Bone marrow (tissue), 2 donors: Measurements from ENCODE around the gene TMEM181.
"Not testable (repeated sequence)": the region's sequence is repeated elsewhere in the genome, so short reads cannot be mapped to it uniquely, and the experiment has no call there.

ENCODE experiments used
- DNase-seq, 2 donors: peaks; one replicate each; lab custom pipeline; 2025; lab: John Stamatoyannopoulos, UW

Gene TMEM181

GRCh38 chr6:158621694-158622544 is 62.0 kb downstream of the TMEM181 start:
- DNase-seq = no peak

GRCh38 chr6:158622545-158623190 is 62.8 kb downstream of the TMEM181 start:
- DNase-seq = no peak

GRCh38 chr6:158624684-158625682 is 65.1 kb downstream of the TMEM181 start:
- DNase-seq = no peak

GRCh38 chr6:158625881-158626305 is 66.0 kb downstream of the TMEM181 start:
- no peak for DNase-seq

GRCh38 chr6:158626360-158627167 is 66.7 kb downstream of the TMEM181 start:
- no peak for DNase-seq

- no peak for DNase-seq
These were observed 67.5 kb downstream of the TMEM181 start for GRCh38 chr6:158627168-158627939.

GRCh38 chr6:158627940-158628211 is 68.0 kb downstream of the TMEM181 start:
- no peak for DNase-seq

- no peak for DNase-seq
These were observed 68.7 kb downstream of the TMEM181 start for GRCh38 chr6:158628542-158628941.

DNA sequence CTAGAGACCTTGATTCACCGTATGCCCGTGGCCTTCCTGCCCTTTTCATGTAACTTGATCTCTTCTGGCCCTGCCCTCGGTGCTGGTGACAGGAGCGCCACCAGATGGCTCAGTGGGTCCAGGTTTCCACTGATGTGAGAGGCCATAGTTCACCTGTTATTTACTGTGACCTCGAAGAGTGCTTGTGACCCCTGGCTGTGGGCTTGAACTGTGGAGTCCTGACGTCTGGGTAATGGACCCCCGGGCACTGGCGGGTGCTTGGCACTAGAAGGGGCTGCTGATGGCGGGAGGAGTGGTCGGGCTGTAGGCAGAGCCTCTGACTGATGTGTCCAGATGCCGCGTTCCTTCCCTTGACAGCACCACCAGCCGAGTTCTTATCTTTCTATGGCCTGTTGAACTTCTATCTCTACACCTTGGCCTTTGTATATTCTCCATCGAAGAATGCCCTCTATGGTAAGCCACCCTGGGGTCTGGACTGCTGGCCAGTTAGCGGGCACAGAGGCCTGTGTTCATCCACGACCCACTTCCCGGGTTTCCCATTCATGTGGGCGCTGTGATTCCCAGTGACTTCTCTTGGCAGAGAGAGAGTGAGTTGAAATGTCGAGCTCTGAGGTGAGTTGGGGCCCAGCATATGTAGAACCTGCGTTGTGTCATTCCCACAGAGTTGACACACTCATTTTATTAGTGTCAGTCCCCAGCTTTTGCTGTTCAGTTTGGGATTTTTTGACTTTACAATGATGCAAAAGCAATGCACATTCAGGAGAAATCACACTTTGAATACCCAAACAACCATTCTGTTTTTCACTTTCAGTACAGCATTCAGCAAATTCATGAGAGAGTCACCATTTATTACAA is 69.7 kb downstream of the TMEM181 start:
- DNase-seq = no peak

GRCh38 chr6:158630938-158631616 is 71.2 kb downstream of the TMEM181 start:
- no peak for DNase-seq

GRCh38 chr6:158631678-158632537 is 72.0 kb downstream of the TMEM181 start:
- DNase-seq = no peak

- not testable (repeated sequence) for DNase-seq
These were observed 72.7 kb downstream of the TMEM181 start for GRCh38 chr6:158632538-158633119.

GRCh38 chr6:158633127-158633526 is 73.2 kb downstream of the TMEM181 start:
- DNase-seq = no peak

DNA sequence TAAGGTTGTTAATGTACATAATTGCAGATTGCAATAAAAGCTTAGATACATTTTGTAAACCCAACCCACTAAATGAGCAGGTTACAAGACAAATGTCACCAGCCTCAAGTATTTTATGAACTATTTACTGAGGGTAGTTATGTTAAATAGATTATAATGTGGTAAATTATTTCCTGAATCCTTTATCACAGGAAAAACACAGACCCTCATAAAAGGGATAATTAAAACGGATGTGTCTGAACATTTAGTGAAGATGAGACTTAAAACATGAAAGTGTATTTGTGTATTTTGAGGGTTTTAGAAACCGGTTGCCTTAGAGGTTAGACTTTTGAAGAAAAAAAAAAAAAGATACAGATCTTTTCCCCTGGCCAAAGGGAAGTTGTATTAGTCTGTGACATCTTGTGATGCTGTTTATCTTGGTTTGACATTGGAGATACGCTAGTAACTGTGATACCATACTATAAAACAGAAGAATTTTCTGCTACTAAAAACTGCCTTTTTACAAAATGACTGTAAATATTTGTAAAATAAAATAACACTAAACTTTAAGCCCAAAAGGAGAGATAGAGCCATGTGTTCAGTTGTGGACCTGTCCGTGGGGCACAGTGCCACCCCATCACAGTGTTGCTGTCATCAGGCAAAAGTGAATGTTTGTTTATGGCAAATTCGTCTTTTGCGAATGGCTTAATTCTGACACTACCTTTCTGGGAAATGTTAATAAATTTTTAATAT is 75.0 kb downstream of the TMEM181 start:
- no peak for DNase-seq

- DNase-seq = no peak
These were observed 75.7 kb downstream of the TMEM181 start for GRCh38 chr6:158635427-158636073.

GRCh38 chr6:158636778-158637177 is 76.9 kb downstream of the TMEM181 start:
- DNase-seq = no peak
